NCI-H2227 (cell line): Measurements from ENCODE around the gene CCDC63.
"Not testable (repeated sequence)": the region's sequence is repeated elsewhere in the genome, so short reads cannot be mapped to it uniquely, and the experiment has no call there.

Source experiments
- DNase-seq: peaks from one replicate; lab custom pipeline; 2025; ENCODE audit not compliant: unreplicated experiment; lab: John Stamatoyannopoulos, UW

CCDC63 gene

GRCh38 chr12:110950466-110950865, 103.7 kb downstream of the CCDC63 start:
- not testable (repeated sequence) for DNase-seq

DNA sequence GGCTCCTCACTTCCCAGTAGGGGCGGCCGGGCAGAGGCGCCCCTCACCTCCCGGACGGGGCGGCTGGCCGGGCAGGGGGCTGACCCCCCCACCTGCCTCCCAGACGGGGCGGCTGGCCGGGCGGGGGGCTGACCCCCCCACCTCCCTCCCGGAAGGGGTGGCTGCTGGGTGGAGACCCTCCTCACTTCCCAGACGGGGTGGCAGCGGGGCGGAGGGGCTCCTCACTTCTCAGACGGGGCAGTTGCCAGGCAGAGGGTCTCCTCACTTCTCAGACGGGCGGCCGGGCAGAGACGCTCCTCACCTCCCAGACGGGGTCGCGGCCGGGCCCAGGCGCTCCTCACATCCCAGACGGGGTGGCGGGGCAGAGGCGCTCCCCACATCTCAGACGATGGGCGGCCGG, 104.1 kb downstream of the CCDC63 start:
- not testable (repeated sequence) for DNase-seq
